HG02852 (cell line): ENCODE measurements around the gene GPBP1L1.
"Not testable (repeated sequence)": the region's sequence is repeated elsewhere in the genome, so short reads cannot be mapped to it uniquely, and the experiment has no call there.

Source experiments
- ATAC-seq: cut with Tn5 transposase; IDR thresholded peaks from one replicate; pipeline ENCODE4 v1.9.1; 2021; ENCODE audit warnings: mild to moderate bottlenecking, moderate library complexity; ENCODE audit not compliant: unreplicated experiment

Gene GPBP1L1

GRCh38 chr1:45684402-45684801, 1.9 kb downstream of the GPBP1L1 start:
- no peak for ATAC-seq

DNA sequence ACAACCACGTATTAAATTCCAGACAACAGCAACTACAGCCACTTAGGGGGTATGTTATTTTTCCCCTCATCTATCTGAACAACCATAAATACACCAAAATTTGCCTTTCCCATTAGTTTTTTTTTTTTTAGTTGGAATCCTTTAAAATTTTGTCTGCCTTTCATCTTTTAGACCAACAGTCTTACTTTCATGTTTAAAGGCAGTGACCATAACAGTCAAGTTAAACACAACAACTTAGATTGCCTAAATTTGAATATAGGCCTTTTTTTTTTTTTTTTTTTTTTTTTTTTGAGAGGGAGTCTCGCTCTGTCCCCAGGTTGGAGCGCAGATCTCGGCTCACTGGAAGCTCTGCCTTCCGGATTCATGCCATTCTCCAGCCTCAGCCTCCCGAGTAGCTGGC, 3.4 kb downstream of the GPBP1L1 start:
- no peak for ATAC-seq

DNA sequence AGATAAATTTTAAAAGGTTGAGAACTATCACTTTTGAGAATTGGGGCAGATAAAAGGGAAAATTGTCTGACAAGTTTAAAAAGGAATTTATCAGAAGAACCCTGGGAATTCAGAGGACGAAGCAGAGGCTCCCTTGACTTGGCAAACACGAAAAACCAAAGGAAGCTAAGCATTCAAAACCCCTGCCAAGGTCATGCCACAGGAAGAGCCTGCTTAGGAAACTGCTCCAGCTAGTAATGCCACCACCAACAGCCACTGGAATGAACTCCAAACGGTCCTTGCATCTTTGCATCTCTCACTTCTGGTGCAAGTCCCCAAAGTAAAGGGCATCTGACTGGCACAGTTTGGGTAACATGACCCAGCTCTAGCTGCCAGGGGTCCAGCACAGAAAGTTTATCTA, 7.2 kb downstream of the GPBP1L1 start:
- no peak for ATAC-seq

DNA sequence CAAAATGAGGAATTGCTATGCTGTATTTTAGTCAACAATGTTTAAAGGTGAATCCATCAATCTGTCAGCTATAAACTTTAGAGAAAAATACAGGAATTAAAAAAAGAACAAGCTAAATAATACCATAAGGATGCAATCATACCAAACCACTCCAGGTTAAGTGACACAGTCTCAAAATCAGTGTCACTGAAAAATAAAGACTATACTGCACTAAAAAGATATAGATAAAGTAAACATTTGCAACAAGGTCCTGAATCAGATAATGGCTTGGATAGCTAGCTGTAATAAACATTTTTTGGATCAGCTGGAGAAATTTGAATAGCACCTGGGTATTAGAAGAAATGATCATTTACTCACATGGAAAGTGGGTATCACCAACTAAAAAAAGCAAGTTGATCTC, 7.8 kb downstream of the GPBP1L1 start:
- no peak for ATAC-seq

DNA sequence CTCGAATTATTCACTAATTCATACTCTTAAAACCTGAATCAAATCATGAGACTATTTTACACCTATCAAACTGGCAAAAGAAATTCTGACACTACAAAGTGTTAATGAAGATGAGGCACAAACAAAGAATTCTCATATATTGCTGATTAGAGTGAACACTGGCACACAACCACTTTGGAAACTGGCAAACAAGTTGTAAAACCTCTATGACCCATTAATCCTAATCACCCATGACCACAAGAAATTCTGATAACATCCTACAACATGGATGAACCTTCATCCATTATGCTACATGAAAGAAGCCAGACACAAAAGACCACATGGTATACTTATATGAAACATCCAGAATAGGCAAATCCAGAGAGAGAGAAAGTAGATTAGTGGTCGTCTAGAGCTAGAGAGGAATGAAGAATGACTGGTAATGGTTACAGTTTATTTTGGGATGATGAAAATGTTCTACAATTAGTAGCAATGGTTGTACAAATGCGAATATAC, 8.5 kb downstream of the GPBP1L1 start:
- ATAC-seq = no peak

DNA sequence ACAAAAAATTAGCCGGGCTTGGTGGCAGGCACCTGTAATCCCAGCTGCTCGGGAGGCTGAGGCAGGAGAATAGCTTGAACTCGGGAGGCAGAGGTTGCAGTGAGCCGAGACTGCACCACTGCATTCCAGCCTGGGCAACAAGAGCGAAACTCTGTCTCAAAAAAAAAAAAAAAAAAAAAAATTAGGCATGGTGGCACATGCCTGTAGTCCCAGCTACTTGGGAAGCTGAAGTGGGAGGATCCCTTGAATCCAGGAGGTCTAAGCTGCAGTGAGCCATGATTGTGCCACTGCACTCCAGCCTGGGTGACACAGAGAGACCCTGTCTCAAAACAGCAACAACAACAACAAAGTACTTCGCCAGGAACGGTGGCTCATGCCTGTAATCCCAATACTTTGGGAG, 9.8 kb downstream of the GPBP1L1 start:
- ATAC-seq = not testable (repeated sequence)

GRCh38 chr1:45674478-45674877, 11.9 kb downstream of the GPBP1L1 start:
- ATAC-seq = no peak

DNA sequence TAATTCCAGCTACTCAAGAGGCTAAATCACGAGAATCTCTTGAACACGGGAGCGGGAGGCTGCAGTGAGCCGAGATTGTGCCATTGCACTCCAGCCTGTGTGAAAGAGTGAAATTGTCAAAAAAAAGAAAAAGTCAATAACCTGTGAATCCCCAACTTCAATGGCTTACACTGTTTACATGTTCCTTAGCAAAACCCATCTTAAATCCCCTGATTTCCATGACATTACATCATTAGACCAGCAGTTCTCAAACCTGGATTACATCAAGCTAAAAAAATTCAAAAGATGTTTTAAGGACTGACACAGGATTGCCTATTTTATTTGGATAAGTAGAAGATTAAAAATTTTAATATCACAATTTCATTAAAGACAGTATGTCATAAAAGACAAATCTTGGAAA, 12.4 kb downstream of the GPBP1L1 start:
- ATAC-seq = no peak

- no peak for ATAC-seq
Measured at GRCh38 chr1:45669859-45670655, 16.3 kb downstream of the GPBP1L1 start.

DNA sequence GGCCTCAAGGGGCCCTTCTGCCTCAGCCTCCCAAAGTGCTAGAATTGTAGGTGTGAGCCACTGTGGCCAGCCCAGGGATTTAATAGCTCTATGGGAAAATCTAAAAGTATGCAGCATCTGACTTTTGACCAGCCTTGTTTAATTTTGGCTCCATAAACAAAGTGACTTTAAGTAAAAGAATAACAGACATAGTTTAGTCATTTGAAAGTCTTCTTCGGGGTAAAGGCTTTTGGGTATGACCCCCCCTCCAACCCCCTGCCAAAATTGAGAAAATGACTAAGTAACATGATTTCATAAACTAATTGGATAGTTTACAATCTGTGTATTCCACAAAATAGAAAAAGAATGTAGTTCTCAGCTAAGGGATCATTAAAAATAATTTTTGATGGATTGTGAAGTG, 17.0 kb downstream of the GPBP1L1 start:
- ATAC-seq = no peak

DNA sequence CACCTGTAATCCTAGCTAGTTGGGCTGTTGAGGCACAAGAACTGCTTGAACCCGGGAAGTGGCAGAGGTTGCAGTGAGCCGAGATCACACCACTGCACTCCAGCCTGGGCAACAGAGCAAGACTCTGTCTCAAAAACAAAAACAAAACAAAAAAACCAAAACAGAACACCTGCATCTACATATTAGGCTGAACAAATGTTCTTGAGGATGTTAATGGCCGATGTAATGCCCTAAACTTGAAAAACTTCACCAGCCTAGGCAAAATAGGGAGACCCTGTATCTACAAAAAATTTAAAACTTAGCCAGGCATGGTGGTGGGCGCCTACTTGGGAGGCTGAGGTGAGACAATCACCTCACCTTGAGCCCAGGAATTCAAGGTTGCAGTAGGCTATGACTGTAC, 17.8 kb downstream of the GPBP1L1 start:
- no peak for ATAC-seq

- ATAC-seq = no peak
Measured at GRCh38 chr1:45667321-45668111, 18.8 kb downstream of the GPBP1L1 start.

GRCh38 chr1:45666836-45667235, 19.5 kb downstream of the GPBP1L1 start:
- no peak for ATAC-seq

DNA sequence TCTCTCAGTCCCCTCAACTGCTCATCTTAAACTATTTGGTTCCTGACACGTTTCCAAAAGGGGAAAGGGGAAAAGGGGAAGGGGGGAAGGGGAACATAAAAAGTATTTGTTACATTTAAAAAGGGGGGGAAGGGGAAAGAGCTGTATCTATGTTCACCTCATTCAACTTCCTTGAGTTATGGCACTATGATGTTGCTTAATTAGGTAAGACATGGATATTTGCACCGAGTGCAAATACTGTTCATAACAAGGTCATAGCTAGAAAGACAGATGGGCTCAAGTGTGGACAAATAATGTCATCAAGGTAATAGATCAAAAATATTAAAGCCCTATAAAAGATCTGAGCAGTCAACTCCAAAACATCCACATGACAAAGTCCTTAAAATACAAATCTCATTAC, 26.0 kb downstream of the GPBP1L1 start:
- ATAC-seq = no peak

DNA sequence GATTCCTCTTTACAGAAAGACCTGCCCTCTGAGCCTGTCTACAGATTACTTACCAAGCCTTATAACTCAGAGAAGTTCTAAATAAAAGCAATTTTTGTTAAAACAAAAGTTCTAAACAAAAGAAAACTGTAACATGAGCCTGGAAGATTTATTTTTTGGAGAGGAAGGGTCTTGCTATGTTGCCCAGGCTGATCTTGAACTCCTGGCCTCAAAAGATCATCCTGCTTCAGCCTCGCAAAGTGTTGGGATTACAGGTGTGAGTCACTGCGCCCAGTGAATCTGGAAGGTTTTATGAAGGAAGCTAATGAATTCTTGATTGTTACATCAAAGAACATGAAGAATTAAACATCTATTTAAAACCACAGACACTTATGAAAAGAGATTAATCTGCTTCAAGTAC, 27.1 kb downstream of the GPBP1L1 start:
- no peak for ATAC-seq

- no peak for ATAC-seq
Measured at GRCh38 chr1:45658171-45658570, 28.2 kb downstream of the GPBP1L1 start.

DNA sequence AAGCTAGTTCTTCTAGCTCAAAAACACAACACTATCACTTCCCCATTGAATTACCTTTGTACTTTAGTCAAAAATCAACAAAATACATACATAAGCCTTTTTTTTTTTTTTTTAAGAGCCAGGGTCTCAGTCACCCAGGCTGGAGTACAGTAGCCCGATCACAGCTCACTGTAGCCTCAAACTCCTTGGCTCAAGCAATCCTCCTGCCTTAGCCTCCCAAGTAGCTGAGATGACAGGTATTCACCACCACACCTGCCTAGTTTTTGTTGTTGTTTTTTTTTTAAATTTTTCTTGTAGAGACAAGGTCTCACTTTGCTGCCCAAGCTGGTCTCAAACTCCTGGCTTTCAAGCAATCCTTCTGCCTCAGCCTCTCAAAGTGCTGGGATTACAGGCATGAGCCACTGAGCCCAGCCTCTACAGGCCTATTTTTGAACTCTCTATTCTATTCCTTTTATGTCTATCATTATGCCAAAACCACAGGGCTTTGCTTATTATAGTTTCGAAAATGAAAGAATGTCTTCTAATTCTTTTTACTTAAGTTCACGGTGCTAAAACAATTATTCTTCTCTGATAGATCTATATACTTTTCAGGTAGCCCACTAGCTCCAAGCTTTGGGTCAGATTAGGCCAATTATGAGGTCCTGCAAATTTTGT, 29.6 kb downstream of the GPBP1L1 start:
- no peak for ATAC-seq

DNA sequence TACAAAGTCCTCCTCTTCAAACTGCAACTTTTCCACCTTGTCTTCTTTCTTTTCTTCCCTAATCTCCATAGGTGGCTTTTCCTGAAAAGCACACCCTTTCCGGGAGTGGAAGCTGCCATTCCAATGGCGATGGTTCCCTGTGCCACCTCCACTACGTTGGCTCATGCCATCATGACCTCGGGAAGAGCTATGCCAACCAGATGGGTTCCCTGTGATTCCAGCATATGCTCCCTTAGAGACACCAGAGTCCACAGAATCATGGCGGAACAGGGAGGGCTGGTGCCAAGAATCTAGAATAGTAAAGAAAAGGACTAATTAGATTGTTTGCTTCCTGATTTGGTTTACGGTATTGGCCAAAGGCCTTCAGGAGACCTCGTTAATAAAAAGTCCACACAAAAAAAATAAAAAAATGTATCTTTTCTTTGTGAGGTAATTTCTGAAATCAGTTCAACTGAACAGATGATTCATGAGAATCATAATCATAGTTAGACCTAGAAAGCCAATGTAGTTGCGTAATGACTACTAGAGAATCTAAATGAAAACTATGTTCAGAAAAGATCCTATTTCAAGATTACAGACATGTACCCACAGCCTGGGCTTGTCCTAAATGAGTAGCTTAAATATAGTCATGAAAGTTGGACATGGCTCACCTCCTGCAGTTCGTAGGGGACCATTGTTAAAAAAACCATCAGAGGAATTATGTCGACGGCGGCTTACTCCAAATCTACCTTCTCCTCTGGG, 31.6 kb downstream of the GPBP1L1 start:
- ATAC-seq = no peak

GRCh38 chr1:45647248-45648021, 38.9 kb downstream of the GPBP1L1 start:
- no peak for ATAC-seq

DNA sequence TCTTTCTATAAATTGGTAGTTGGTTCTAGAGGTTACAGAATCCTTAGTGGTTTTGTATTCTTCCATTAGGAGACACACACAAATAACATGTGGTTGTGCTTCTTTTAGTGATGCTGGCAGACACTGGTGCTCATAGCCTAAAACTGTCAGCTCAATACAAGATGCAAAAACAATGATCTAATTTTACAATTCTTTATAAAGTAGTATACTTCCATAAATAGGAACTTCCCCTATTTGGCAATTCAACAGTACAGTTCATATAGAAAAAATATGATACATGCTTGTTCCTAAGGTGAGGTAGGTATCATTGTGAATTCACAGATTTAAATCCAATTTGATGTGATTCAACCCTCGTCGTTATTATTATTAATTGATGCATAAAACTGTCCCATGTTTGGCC, 41.7 kb downstream of the GPBP1L1 start:
- ATAC-seq = no peak
